Gastrocnemius medialis (tissue), 4 donors: Measurements from ENCODE around the gene ASS1.

ENCODE experiments used
- CTCF ChIP-seq, 5 experiments: fragments of 450-650 bp in 3 of 5; fragments of 200-600 bp in 2 of 5; sonication (generic) in 2 of 5; IDR thresholded peaks in 4 of 5; conservative IDR thresholded peaks in 1 of 5; 1 replicate in 4 of 5; 2 replicates in 1 of 5; pipeline ENCODE4 v1.5.1; 2016 to 2019; ENCODE audit warnings: antibody characterized with exemption in 5 of 5, mild to moderate bottlenecking in 3 of 5, moderate library complexity in 3 of 5
- POLR2A ChIP-seq, 2 donors: fragments of 450-650 bp; IDR thresholded peaks; one replicate each; pipeline ENCODE4 v1.6.1; 2017; ENCODE audit warnings: antibody characterized with exemption in 2 of 2, mild to moderate bottlenecking in 2 of 2, moderate library complexity in 2 of 2

DNA sequence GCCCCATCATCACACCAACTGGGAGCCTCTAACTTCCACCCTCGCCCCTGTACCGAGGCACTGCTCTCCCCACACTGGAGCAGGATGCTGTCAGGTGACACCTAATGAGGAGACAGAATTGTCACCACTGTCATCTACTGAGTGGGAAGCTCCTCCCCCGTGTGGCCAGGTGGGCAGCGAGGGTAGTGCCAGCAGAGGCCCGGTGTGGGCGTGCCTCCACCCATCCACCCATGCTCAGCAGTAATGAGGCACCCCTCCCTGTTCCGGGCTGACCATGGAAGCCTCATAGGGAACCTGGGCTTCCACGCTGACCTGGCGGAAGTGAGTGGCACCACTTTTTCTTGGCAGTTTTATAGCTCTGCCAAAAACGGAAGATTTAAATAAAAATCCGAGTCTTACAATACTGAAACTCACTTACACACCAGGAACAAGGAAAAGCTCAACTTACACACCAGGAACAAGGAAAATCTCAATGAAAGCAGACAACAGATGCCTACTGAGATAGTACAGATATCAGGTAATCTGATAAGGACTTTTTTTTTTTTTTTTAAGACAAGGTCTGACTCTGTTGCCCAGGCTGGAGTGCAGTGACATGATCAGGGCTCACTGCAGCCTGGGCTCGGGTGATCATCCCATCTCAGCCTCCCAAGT lies 30.6 kb upstream of the ASS1 start:
- TF ChIP-seq CTCF (IDR thresholded peaks at IDR 0.05 in 4 of 5, conservative IDR thresholded peaks at IDR 0.05 in 1 of 5): no peak
- TF ChIP-seq POLR2A (IDR thresholded peaks at IDR 0.05): no peak
